NAMALWA (cell line): ENCODE results near the gene SORD.
"Not testable (repeated sequence)": the region's sequence is repeated elsewhere in the genome, so short reads cannot be mapped to it uniquely, and the experiment has no call there.

Experiments
- DNase-seq: peaks from one replicate; pipeline ENCODE4 v3.0.0-alpha.2; 2015; ENCODE audit warnings: low spot score

SORD gene

DNA sequence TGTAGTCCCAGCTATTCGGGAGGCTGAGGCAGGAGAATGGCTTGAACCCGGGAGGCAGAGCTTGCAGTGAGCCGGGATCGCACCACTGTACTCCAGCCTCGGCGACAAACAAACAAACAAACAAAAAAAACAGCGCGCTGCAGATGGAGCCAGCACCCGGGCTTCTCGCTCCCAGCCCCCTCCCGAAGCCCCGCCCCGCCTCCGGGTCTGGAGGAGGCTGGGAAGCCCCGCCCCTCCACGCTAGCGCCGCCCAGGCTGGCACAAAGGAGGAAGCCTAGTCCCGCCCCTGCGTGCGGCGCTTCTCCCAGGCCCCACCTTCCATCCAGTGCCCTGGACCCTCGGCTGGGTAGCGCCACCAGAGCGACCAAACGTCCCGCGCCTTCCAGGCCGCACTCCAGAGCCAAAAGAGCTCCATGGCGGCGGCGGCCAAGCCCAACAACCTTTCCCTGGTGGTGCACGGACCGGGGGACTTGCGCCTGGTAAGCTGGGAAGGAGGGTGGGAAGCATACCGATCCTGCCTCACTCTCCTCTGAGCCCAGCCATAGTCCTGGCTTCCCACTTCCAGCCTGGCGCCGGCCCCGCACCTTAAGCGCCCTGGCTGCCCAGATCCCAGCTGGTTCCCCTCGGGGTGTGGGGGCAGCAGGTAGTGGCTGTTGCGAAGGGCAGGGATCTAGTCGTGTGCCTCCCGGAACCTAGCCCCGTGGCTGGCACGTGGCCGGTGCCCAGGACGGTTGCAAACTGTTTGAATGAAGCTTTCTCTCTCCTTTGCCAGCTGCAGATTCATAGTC, at the start of gene SORD:
Gene SORD (plus strand): TSS at position 325 of the 788 bp plus-strand sequence. CDS start 89 bp downstream, at position 414.
- peak; percentile 91 for DNase-seq

DNA sequence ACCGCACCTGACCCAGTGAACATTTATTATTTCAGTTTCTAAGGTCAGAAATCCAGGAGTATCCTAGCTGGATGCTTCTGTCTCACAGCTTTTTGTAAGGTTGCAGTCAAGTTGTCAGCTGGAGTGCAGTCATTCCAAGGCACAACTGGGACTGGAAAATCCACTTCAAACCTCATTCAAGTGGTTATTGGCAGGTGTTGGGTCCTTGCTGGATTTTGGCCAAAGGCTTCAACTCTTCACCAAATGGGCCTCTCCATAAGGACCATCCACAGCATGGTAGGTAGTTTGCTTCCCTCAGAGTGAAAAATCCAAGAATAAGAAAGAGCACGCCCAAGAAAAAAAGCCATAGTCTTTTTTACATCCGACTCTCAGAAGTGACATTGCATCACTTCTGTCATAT, 46.8 kb upstream of the SORD start:
- DNase-seq, result not testable (repeated sequence)

- not testable (repeated sequence) for DNase-seq
Measured at GRCh38 chr15:44977781-44978180, 45.2 kb upstream of the SORD start.

- DNase-seq, result not testable (repeated sequence)
Measured at GRCh38 chr15:44979617-44980339, 43.2 kb upstream of the SORD start.

DNA sequence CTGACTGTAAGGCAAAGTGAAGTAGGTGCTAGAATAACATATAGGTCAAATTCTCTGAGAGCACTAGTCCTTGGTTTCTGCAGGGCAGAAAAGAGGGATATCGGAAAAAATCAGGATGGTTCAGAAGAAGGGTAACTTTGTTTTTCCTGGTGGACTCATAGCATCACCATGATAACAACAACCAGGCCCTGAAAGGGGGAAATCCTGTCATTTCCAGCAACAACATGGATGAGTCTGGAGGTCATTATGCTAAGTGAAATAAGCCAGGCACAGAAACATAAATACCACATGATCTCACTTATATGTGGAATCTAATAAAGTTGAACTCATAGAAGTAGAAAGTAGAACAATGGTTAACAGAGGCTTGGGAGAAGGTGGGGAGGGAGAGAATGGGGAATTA, 38.9 kb upstream of the SORD start:
- DNase-seq, result not testable (repeated sequence)

DNA sequence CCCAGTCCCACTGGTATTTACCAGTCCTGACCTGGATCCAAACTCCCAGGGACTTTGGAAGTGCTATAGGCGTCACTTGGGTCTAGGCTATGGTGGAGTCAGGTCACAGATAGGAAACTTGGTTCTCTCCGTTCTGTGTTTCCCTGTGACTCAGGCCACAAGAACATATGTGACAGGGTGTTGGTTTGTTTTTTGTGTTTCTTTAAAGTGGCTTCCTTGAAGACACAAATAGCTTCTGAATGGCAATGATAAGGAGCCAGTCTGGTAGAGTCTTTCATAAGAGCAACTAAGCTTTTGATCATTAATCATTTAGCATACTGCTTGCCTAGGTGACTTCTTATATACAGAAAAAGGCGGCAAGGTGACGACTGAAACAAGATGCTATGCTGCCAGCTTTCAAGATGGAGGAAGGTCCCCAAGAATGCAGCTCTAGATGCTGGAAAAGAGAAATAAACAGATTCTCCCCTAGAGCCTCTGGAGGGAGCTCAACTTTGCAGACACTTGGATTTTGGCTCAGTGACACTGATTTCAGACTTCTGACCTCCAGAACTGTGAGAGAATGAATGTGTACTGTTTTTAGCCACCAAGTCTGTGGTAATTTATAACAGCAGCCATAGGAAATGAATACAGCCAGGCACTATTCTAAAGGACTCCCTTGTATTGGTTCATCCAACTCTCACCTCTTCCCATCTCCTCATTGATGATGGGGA, 36.5 kb upstream of the SORD start:
- DNase-seq, result not testable (repeated sequence)

DNA sequence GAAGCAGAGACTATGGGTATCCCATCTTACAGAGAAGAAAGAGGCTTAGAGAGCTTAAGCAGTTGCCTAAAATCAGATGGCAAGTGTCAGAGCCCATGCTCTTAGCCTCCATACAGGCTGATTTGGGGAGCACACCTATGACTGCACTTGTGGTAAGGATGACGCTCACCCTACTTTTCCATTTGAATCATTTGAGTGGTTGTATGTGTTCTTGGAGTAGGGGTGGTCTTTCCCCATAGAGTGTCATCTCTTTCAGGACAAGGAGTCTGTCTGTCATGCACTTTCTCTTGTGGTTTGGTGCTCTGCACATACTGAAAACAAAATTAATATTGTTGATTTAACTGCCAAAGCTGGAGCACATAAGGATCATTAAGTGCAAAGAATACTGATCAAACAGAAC, 35.3 kb upstream of the SORD start:
- DNase-seq, result not testable (repeated sequence)

GRCh38 chr15:44988184-44988869, 34.7 kb upstream of the SORD start:
- DNase-seq, result not testable (repeated sequence)

GRCh38 chr15:44988870-44989219, 34.1 kb upstream of the SORD start:
- DNase-seq, result not testable (repeated sequence)

DNA sequence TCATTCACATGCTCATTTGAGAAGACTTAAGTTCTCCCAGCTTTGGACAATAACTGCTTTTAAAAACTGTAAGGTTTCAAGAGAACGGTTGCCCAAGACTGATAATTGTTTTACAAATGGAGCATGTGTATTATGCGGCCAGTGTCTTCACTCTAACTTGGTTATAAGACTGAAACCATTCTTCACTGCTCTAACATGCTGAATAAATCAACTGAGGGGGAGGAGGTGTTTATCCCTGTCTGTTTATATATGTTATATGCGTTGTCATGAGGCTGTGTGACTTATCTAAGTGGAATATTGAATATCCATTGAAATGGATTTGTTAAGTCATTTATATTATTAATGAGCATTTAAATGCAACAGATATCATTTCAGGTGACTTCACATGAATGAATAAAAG, 25.4 kb upstream of the SORD start:
- not testable (repeated sequence) for DNase-seq

DNA sequence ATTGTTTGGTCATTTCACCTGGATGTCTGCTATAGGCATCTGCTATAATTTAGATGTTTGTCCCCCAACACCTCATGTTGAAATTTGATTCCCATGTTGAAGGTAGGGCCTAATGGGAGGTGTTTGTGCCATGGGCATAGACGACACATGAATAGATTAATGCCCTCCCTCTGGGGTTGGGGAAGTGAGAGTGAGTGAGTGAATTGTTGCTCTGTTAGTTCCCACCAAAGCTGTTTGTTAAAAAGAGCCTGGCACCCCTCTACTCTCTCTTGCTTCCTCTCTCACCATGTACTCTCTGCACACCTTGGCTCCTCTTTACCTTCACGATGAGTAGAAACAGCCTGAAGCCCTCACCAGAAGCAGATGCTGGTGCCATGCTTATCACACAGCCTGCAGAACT, 23.9 kb upstream of the SORD start:
- DNase-seq, result no peak

DNA sequence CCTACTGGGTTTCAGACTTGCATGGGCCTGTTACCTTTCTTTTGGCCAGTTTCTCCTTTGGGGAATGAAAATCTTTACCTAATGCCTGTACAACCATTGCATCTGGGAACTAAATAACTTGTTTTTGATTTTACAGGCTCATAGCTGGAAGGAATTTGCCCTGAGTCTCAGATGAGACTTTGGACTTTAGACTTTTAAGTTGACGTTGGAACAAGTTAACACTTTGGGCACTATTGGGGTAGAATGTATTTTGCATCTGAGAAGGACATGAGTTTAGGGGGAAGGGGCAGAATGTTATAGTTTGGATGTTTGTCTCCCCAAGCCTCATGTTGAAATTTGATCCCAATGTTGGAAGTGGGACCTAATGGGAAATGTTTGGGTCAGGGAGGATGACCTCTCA, 21.8 kb upstream of the SORD start:
- DNase-seq, result not testable (repeated sequence)

DNA sequence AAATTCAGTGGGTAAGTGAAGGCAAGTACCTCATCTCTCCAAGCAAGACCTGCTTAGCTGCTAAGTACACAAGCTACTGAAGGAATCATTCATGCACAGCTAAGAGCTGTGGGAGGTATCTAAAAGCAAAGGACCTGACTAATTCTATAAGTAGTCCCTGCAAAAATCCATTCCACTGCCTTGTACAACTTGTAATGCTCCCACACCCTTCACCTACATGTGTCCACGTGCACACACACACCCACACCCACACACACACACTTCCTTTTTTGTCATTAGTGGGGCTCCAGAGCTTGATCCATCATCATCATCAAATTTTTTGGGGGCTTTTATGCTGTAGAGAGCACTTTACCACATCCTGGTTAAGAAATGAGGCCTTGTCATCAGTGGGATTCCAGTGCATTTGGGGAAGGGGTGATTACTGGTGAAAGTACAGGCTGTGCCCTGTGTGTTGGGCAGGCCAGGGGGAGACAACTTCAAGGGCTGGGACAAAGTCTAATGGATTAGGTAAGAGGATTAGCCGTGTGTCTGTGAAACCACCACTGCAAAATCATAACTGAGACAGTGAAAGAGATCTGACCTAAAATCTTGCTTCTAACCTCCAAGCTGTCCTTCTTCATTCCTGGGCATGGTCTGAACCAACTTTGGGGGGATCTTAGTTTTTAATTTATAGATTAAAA, 19.1 kb upstream of the SORD start:
- not testable (repeated sequence) for DNase-seq

DNA sequence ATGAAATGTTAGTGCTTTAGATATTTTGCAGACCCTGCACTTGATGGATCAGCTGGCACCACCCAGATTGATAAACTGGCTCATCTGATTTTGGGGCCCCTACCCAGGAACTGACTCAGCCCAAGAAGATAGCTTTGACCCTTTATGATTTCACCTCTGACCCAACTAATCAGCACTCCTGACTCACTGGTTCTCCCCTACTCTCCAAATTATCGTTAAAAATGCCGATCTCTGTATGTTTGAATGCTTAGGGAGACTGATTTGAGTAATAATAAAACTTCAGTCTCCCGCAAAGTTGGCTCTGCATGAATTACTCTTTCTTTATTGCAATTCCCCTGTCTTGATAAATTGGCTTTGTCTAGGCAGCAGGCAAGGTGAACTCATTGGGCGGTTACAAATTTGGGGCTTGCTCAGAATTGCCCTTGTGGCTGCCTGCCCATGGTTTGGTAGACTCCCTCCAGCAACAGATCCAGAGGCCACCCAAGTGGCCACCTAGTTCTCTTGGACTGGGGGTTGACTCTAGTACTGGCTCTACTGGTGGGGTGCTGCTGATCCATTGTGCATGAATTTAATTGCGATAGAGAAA, 18.3 kb upstream of the SORD start:
- DNase-seq, result not testable (repeated sequence)

DNA sequence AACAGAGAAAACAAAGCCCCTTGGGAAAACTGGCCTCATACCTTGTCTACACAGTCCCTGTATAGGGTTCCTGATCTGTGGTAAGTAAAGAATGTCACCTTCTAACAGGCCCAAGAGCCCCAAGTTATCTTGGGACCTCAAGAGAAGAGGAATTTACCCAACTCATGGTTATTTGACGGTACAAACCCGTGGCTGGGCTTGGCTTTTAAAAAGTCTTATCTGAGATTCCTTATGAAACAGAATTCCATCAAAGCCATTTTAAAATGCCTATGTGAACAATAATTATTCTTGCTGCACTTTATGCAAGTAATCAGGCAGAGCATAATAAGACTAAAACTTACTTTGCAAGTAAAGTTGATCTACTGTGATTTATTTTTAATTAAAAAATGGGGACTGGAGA, 13.9 kb upstream of the SORD start:
- no peak for DNase-seq

- DNase-seq, result not testable (repeated sequence)
Measured at GRCh38 chr15:45015114-45015513, 7.9 kb upstream of the SORD start.

GRCh38 chr15:45020222-45020900, 2.6 kb upstream of the SORD start:
- not testable (repeated sequence) for DNase-seq

DNA sequence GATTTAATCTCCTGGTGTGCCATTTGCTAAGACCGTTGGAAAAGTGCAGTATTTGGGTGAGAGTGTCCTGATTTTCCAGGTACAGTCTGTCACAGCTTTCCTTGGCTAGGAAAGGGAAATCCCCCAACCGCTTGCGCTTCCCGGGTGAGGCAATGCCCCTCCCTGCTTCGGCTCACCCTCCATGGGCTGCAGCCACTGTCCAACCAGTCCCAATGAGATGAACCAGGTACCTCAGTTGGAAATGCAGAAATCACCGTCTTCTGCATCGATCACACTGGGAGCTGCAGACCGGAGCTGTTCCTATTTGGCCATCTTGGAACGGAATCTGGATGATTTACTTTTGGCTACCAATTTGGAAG, 2.1 kb upstream of the SORD start:
- DNase-seq, result not testable (repeated sequence)

- DNase-seq, result no peak
Measured at GRCh38 chr15:45021348-45021747, 1.6 kb upstream of the SORD start.

DNA sequence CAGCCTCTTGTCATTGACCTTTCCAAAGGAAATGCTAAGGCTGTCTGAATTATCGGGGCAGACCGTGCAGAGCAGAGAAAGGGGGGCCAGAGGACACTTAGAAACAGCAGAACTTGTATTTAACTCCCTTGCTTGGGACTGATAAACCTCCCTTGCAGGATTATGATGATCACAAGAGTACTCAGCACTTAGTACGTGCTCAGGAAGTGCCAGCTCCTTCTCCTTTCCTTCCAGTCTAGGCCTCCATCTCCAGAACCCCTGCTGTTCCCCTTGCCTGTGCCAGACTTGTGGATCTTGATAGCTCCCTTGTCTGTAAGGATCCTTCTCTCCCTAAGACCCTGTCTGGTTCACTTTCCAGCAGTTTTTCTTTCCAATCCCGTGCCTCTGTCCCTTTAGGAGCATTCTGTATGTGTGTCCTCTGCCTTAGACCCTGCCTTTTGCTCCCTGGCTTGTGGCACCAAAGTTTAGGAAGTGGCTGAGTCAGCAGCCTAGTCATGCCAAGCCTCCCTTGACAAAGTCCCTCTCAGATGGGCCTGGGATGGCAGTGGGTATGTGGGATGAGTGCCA, 747 bp downstream of the SORD start:
- no peak for DNase-seq
